ENCODE data around the gene PARVB.
"Not testable (repeated sequence)": the region's sequence is repeated elsewhere in the genome, so short reads cannot be mapped to it uniquely, and the experiment has no call there.

Gene PARVB

GRCh38 chr22:43999378-43999777 is 24.7 kb upstream of the PARVB start:
- DNase-seq, result no peak

GRCh38 chr22:44000123-44000522 is 24.0 kb upstream of the PARVB start:
- no peak for DNase-seq

- DNase-seq, result no peak
These were observed 22.6 kb upstream of the PARVB start for GRCh38 chr22:44001521-44001920.

GRCh38 chr22:44002324-44002723 is 21.8 kb upstream of the PARVB start:
- DNase-seq, result no peak

- DNase-seq, result no peak
These were observed 21.1 kb upstream of the PARVB start for GRCh38 chr22:44002997-44003396.

- DNase-seq, result no peak
These were observed 20.5 kb upstream of the PARVB start for GRCh38 chr22:44003405-44004103.

- no peak for DNase-seq
These were observed 20.0 kb upstream of the PARVB start for GRCh38 chr22:44004104-44004460.

GRCh38 chr22:44005524-44005923 is 18.6 kb upstream of the PARVB start:
- DNase-seq, result no peak

- no peak for DNase-seq
These were observed 11.9 kb upstream of the PARVB start for GRCh38 chr22:44012162-44012561.

- no peak for DNase-seq
These were observed 11.5 kb upstream of the PARVB start for GRCh38 chr22:44012591-44012990.

GRCh38 chr22:44014241-44014640 is 9.9 kb upstream of the PARVB start:
- no peak for DNase-seq

- not testable (repeated sequence) for DNase-seq
These were observed 7.5 kb upstream of the PARVB start for GRCh38 chr22:44016586-44016985.

GRCh38 chr22:44018594-44018993 is 5.5 kb upstream of the PARVB start:
- no peak for DNase-seq

GRCh38 chr22:44019416-44019815 is 4.7 kb upstream of the PARVB start:
- DNase-seq, result no peak

GRCh38 chr22:44019846-44020245 is 4.3 kb upstream of the PARVB start:
- no peak for DNase-seq

- DNase-seq, result no peak
These were observed 3.1 kb upstream of the PARVB start for GRCh38 chr22:44020981-44021380.

- DNase-seq, result no peak
These were observed 456 bp upstream of the PARVB start for GRCh38 chr22:44023404-44024287.

GRCh38 chr22:44025171-44026065 is 1.3 kb downstream of the PARVB start:
- no peak for DNase-seq

- no peak for DNase-seq
These were observed 2.0 kb downstream of the PARVB start for GRCh38 chr22:44026066-44026629.

GRCh38 chr22:44026630-44027511 is 2.8 kb downstream of the PARVB start:
- DNase-seq, result no peak

- DNase-seq, result no peak
These were observed 4.0 kb downstream of the PARVB start for GRCh38 chr22:44028091-44028490.

- no peak for DNase-seq
These were observed 5.0 kb downstream of the PARVB start for GRCh38 chr22:44029069-44029468.
